ENCODE results near the gene CP. TPM values are rescaled to one million over a fixed set of nuclear protein-coding genes. Genes with fewer than 3 reads are reported as not detected.
A peak's percentile ranks its signal among the peaks of the same experiment; 100 is the strongest.

The CP gene
- total RNA-seq, 1 donor from 2014 or later, result 6.2 TPM

DNA sequence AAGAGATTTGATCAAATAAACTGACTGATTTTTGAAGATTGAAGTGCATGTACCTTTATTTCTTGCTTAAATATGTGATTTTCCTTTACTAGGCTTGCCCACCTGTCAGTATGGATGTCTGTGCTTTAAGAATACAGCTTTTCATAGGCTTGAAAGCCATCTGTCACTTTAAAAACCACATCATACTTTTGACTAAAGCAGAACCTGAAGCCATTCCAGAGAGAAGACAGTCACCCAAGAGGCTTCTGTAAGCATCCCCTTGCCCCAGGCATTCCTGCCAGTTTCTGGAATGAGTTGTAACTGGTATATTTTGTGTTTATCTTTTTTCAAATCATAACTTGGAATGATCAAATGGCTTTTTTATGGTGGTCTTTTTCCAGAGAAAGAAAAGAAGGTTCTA, 68.2 kb downstream of the CP start:
- Histone ChIP-seq H3K36me3 (peaks cover 80% of the 10 kb centered on the region), H3K27ac (replicated peaks) (no peak overlapping the region), H3K27me3 (ENCODE audit: low read depth) (no peaks in the 10 kb centered on the region), H3K4me3 (no peak overlapping the region), H3K9me3 (replicated peaks) (no peaks in the 10 kb centered on the region), H3K4me1 (peaks cover 12% of the 10 kb centered on the region)
- intact Hi-C loops (cut with micrococcal nuclease), result no loop called here
- TF ChIP-seq, protein P1, sequence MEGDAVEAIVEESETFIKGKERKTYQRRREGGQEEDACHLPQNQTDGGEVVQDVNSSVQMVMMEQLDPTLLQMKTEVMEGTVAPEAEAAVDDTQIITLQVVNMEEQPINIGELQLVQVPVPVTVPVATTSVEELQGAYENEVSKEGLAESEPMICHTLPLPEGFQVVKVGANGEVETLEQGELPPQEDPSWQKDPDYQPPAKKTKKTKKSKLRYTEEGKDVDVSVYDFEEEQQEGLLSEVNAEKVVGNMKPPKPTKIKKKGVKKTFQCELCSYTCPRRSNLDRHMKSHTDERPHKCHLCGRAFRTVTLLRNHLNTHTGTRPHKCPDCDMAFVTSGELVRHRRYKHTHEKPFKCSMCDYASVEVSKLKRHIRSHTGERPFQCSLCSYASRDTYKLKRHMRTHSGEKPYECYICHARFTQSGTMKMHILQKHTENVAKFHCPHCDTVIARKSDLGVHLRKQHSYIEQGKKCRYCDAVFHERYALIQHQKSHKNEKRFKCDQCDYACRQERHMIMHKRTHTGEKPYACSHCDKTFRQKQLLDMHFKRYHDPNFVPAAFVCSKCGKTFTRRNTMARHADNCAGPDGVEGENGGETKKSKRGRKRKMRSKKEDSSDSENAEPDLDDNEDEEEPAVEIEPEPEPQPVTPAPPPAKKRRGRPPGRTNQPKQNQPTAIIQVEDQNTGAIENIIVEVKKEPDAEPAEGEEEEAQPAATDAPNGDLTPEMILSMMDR (IDR thresholded peaks at IDR 0.05; ENCODE audit: borderline replicate concordance), result no peak
- no peak for DNase-seq

DNA sequence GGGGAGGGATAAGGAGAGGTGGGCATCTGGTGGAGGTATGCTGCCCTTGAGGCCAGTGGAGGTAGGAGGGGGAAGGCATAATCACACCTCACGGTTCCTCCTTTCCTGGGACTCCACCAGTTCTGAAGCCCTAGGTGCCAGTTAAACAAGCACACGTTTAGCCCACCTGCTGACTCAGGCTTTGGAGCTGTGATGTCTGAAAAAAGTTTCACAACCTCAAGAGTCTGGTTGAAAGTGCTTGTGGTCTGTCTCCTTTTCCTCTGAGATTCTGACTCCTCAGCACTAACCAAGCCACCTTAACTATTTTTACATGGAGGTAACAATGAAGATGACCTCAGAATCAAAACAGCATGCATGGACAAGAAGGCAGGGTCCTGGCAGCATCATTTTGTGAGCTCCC, 69.2 kb downstream of the CP start:
- H3K27me3 ChIP-seq (ENCODE audit: low read depth), result no peaks in the 10 kb centered on the region
- peak overlapping the region; percentile 36 for H3K27ac ChIP-seq (replicated peaks)
- no peak for DNase-seq
- intact Hi-C loops (cut with micrococcal nuclease), result no loop called here
- H3K36me3 ChIP-seq, result peaks cover 77% of the 10 kb centered on the region
- no peak overlapping the region for H3K4me3 ChIP-seq
- TF ChIP-seq, protein P1 (IDR thresholded peaks at IDR 0.05; ENCODE audit: borderline replicate concordance), result no peak
- no peaks in the 10 kb centered on the region for H3K9me3 ChIP-seq (replicated peaks)
- H3K4me1 ChIP-seq, result peaks cover 12% of the 10 kb centered on the region

DNA sequence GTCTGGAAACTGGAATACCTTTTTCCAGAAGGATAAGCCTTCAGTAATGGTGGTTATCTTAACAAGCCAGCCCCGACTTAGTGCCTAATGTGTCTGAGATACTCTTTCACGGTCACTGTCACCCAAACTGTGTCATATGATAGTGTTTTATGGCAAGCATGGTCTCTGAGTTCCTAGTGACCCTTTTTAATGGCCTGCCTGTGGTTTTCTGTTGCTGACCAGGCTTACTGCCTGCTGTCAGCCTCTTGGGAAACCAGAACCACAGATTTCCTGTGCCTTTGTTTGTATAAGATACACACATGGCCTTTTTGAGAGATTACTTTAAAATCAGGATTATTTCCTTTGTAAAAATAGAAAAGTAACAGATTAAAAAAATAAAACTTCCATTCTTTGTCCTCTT, 69.8 kb downstream of the CP start:
- TF ChIP-seq, protein P1 (IDR thresholded peaks at IDR 0.05; ENCODE audit: borderline replicate concordance), result no peak
- intact Hi-C loops (cut with micrococcal nuclease), result no loop called here
- Histone ChIP-seq H3K36me3 (peaks cover 73% of the 10 kb centered on the region), H3K9me3 (replicated peaks) (no peaks in the 10 kb centered on the region), H3K27ac (replicated peaks) (peak overlapping the region; percentile 36), H3K27me3 (ENCODE audit: low read depth) (no peaks in the 10 kb centered on the region), H3K4me1 (peaks cover 12% of the 10 kb centered on the region), H3K4me3 (no peak overlapping the region)
- DNase-seq, result no peak

DNA sequence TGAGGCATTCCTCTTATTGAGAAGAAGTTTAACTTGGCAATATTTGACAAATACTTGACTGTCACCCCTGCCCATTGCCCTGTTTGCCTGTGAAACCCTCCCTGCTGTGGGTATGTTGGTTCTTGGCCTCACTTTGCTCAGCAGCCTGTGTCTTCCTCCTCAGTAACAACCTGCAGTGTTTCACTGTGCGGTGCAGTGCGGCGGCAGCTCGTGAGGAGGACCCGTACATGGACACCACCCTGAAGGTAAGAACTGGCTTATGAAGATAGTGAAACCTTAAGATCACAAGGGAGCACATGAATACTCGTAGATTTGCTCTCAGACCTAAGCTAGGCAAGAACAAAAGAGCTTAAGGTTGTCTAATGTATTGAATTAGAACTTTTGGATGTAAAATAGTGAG, 71.2 kb downstream of the CP start:
- Histone ChIP-seq H3K36me3 (peaks cover 71% of the 10 kb centered on the region), H3K27ac (replicated peaks) (no peak overlapping the region), H3K4me3 (no peak overlapping the region), H3K27me3 (ENCODE audit: low read depth) (no peaks in the 10 kb centered on the region), H3K4me1 (peaks cover 12% of the 10 kb centered on the region), H3K9me3 (replicated peaks) (no peaks in the 10 kb centered on the region)
- TF ChIP-seq, protein P1 (IDR thresholded peaks at IDR 0.05; ENCODE audit: borderline replicate concordance), result no peak
- intact Hi-C loops (cut with micrococcal nuclease), result no loop called here
- DNase-seq, result no peak

DNA sequence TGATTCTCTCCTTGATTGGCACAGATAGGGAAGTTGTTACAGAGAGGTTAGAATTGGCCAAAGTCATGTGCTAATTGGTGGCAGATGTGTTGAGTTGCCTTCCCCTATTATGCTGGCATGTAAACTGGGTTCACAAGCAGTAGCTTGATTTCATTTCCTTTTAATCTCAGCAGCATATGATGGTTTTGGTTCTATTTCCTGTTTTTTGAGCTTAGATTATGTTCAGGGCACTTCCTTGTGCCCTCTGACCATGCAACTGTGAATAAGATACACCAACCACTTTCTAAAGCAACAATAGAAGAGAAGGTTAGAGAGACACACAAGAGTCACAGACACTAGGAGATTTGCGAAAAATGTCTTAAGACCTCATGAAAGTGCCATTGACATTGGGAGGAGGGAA, 75.7 kb downstream of the CP start:
- intact Hi-C loops (cut with micrococcal nuclease), result no loop called here

More for the DNA sequence above, 75.7 kb downstream of the CP start:
- Histone ChIP-seq H3K27me3 (ENCODE audit: low read depth) (no peaks in the 10 kb centered on the region), H3K36me3 (peaks cover 64% of the 10 kb centered on the region), H3K4me1 (no peaks in the 10 kb centered on the region), H3K27ac (replicated peaks) (peak overlapping the region; percentile 10), H3K9me3 (replicated peaks) (no peaks in the 10 kb centered on the region), H3K4me3 (no peak overlapping the region)
- TF ChIP-seq, protein P1 (IDR thresholded peaks at IDR 0.05; ENCODE audit: borderline replicate concordance), result no peak
- DNase-seq, result no peak

Measured in left ventricle myocardium inferior (tissue), 1 donor.